Measurements from ENCODE around the gene EPS8.
A peak's percentile ranks its signal among the peaks of the same experiment; 100 is the strongest.

Gene EPS8

DNA sequence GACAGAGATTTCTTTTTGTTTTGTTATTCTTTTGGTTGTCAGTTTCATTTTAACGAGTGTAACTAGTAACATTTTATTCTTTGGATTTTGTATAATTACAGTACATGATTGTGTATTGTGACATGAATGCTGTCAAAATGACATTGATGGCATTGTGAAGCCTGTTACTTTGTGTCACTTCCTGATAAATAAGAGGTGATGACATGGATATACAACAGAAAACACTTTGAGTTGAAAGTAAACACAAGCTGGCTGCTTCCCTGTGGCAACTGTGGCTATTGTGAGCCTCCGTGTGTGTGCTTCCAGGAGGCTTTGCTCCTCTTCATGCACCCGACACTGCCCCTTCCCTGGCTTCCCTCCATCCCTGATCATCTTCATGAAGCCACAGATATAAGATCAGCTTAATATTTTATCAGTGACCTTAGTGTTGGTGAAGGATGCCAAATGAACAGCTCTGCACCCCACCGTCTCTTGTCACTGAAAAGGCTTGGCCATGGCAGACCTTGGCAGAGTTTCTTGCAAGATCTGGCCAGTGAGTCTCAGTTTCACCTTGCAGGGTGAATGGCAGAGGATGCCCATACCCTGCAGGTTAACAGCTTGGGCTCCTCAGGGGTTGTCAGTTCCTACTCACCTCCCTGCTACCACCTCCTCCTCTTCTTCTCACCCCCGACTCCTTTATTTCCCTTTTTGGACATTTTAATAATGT lies 191.9 kb downstream of the EPS8 start:
- DNase-seq: no peak

DNA sequence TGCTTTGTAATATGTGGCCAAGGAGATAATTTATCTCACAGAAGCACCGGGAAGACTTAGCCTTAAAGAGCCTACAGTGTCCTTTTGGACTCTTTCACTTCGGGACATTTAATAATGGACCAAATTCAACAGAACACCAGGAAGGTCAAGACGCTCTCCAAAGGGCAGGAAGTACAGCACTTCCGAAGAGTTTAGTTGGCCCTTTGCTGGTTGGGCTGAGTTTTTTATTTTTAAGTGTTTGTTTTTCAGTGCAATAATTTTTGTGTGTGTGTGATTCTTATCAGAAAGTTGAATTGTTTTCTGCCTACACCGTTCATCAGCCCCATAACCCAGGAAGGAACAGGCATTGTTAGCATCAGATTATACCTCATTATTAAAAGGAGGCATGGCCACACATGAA lies 193.0 kb downstream of the EPS8 start:
- no peak for DNase-seq

DNA sequence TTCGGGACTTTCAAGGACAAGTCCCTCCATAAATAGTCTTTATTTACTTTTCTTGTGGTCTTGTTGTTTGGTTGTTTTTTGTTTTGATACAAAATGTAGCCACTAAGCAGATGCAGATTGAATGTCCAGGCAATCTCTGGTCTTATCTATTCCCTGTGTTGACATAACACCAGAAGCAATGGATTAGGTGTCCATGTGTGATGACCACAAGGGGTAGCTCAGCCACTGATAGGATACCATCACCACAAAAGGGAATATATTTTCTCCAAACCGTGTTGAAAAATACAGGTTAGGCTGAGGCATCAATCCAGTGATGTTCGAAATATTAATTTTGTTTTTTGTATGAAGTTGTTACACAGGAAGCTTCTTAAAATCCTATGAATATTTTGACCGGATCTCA lies 196.3 kb downstream of the EPS8 start:
- DNase-seq: no peak

DNA sequence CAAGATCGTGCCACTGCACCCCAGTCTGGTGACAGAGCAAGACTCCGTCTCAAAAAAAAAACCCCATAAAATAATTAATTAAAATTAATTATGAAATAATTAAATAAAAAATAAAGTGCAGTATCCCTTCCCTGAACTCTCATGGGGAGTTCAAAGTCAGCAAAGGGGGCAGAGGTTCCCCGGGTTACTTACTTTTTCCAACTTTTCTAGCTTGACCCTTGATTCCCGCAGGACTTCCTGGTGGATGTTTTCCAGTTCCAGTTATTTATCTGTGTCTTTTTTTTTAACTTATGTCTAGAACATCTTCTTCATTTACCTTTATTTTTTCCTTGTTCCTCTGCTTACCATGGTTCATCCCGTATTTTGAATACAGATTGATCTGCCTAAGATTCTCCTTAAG lies 197.4 kb downstream of the EPS8 start:
- DNase-seq: no peak

- DNase-seq: peak; percentile 46
Observed at GRCh38 chr12:15590180-15590826, 198.9 kb downstream of the EPS8 start.

- DNase-seq: no peak
Observed at GRCh38 chr12:15589328-15590032, 199.7 kb downstream of the EPS8 start.

DNA sequence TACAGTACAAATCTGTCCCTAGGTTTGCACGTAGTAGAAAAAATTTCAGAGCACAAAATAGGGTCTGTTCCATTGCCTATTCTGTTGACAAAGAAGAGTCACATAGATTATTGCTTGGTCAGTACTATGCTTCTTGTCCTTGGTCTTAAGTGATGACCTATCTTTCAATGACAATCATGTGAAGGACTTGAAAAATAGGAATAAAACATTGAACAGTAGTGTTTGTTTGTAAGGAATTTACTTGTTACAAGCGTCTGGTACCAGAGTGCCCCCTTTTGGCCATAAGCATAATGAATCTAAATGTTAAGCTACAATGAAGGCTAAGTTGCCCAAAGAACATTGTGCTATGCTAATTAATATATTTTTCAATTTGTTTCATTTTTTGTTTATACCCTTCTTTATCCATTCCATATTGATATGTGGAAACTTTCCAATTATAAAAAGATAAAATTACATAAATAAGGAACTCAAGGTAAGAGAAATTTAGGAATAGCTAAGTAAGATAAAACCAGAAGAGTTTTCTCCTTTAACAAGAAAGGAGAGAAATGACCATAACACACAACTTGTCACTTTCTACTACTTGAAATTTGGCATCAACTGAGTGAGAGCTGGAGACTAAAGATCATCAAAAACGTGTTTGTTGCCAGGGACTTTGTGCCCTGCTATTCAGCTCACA lies 204.7 kb downstream of the EPS8 start:
- peak; percentile 10 for DNase-seq

GRCh38 chr12:15583804-15584203 lies 205.4 kb downstream of the EPS8 start:
- no peak for DNase-seq

GRCh38 chr12:15581006-15581405 lies 208.2 kb downstream of the EPS8 start:
- DNase-seq: no peak

GRCh38 chr12:15580431-15580830 lies 208.8 kb downstream of the EPS8 start:
- no peak for DNase-seq

DNA sequence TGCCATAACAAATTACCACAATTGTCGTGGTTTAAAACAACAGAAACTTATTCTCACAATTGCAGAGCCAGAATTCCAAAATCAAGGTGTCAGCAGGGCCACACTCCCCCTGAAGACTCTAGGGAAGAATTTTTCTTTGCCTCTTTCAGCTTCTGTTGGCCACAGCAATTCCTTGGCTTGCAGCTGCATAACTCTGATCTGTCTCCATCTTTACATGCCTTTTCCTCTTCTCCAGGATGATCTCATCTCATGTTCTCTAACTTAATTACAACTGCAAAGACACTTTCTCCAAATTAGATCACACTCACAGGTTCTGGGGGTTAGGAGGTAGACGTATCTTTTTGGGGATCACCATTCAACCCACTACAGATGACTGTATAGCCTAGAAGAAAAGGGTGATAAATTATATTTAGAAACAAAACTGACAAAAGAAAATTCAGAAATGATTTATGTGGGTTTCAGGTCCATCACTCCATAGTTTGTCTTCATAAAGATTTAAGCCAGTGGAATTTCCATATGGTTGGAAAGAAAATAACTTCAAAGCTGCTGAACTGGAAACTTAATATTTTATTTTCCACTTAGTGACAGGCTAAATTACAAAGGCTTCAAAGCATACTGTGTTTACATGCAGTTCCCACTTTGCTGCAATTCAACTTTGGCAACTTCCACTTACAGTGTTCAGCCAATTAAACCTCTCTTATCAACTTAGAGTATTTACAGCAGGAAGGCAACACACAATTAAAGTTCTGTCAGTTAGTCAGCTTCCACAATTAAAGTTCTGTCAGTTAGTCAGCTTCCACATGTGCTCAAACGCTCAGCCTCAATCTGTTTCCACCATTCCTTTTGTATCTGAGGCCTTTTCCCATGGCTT lies 213.3 kb downstream of the EPS8 start:
- DNase-seq: no peak

DNA sequence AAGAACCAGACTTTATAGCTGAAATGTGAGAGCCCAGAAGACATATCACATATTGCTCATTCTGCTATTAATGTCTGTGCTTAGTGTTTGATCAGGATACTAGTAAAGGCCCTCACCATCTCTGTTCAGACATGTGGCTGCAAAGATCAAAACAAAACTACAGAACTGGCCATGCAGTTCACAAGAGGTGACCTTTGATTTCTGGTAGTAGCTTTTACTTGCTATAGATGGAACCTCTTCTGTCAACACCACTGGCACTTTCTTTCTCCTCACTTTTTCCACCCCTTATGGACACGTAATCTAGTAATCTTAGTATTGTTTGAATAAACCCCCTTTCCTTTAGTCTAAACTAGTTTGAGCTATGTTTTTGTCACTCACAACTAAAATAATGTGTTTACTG lies 214.8 kb downstream of the EPS8 start:
- no peak for DNase-seq
